ENCODE measurements around the gene KATNB1. TPM values are rescaled to one million over a fixed set of nuclear protein-coding genes. Genes with fewer than 3 reads are reported as not detected.

KATNB1 gene
- total RNA-seq, 4 donors from 2014 or later: 16.8 to 30.2 (median 21.0) TPM

- H3K27ac ChIP-seq: no peak overlapping the region
- H3K9me3 ChIP-seq: no peaks in the 10 kb centered on the region
- H3K36me3 ChIP-seq: no peaks in the 10 kb centered on the region
- peaks cover 17 to 28% (median 21%) of the 10 kb centered on the region in 3 donors for H3K4me1 ChIP-seq
- TF ChIP-seq POLR2A (IDR thresholded peaks at IDR 0.05) (no peak), CTCF (IDR thresholded peaks at IDR 0.05) (no peak)
- WGBS, 2 donors: 57 to 65% methylated on average over 2 of the region's 2 CpGs
- H3K4me3 ChIP-seq: no peak overlapping the region
- no peaks in the 10 kb centered on the region for H3K27me3 ChIP-seq
- intact Hi-C loops (cut with DNase I): no loop called here
- no peak for DNase-seq
These were observed 2.9 kb upstream of the KATNB1 start for GRCh38 chr16:57732714-57733113.

- WGBS, 2 donors: 42 to 75% methylated on average over 2 to 20 of the region's 20 CpGs
- Histone ChIP-seq H3K27me3 (no peaks in the 10 kb centered on the region), H3K36me3 (no peaks in the 10 kb centered on the region), H3K27ac (peak overlapping the region; percentile 90 to 94 (median 92)), H3K4me1 (peaks cover 17 to 29% (median 21%) of the 10 kb centered on the region in 3 donors), H3K9me3 (no peaks in the 10 kb centered on the region), H3K4me3 (peak overlapping the region; percentile 83 to 97 (median 90))
- intact Hi-C loops (cut with DNase I): no loop called here
- DNase-seq: no peak
- TF ChIP-seq POLR2A (IDR thresholded peaks at IDR 0.05) (no peak), CTCF (IDR thresholded peaks at IDR 0.05) (no peak)
These were observed 1.2 kb upstream of the KATNB1 start for GRCh38 chr16:57734308-57734924.

GRCh38 chr16:57734925-57735754 lies 430 bp upstream of the KATNB1 start:
- WGBS, 2 donors: 0 to 1% methylated on average over 6 to 18 of the region's 45 CpGs

GRCh38 chr16:57736419-57737351 lies 1.1 kb downstream of the KATNB1 start:
- TF ChIP-seq POLR2A (IDR thresholded peaks at IDR 0.05) (no peak), CTCF (IDR thresholded peaks at IDR 0.05) (peak in 1 of 6 experiments; percentile 36)
- Histone ChIP-seq H3K4me3 (peak overlapping the region; percentile 81 to 97 (median 89)), H3K4me1 (peaks cover 30 to 52% (median 36%) of the 10 kb centered on the region in 3 donors), H3K27ac (peak overlapping the region; percentile 78 to 88 (median 81)), H3K9me3 (no peaks in the 10 kb centered on the region), H3K27me3 (no peaks in the 10 kb centered on the region), H3K36me3 (no peaks in the 10 kb centered on the region)
- DNase-seq: no peak
- 9 to 13% methylated on average over 16 to 22 of the region's 23 CpGs for WGBS, 2 donors
- intact Hi-C loops (cut with DNase I): no loop called here

More at GRCh38 chr16:57734925-57735754, 430 bp upstream of the KATNB1 start:
- peak overlapping the region; percentile 90 to 94 (median 92) for H3K27ac ChIP-seq
- peak; percentile 96 for DNase-seq
- H3K36me3 ChIP-seq: no peaks in the 10 kb centered on the region
- intact Hi-C loops (cut with DNase I): no loop called here
- H3K27me3 ChIP-seq: no peaks in the 10 kb centered on the region
- TF ChIP-seq POLR2A (IDR thresholded peaks at IDR 0.05) (peak in 1 of 4 donors; percentile 65), CTCF (IDR thresholded peaks at IDR 0.05) (no peak)
- H3K4me3 ChIP-seq: peak overlapping the region; percentile 83 to 97 (median 90)
- no peaks in the 10 kb centered on the region for H3K9me3 ChIP-seq
- peaks cover 24 to 37% (median 24%) of the 10 kb centered on the region in 3 donors for H3K4me1 ChIP-seq
